Fibroblast of upper back skin (primary cell): Measurements from ENCODE around the gene MED13L.
A peak's percentile ranks its signal among the peaks of the same experiment; 100 is the strongest.
"Not testable (repeated sequence)": the region's sequence is repeated elsewhere in the genome, so short reads cannot be mapped to it uniquely, and the experiment has no call there.

Source experiments
- DNase-seq: peaks from one replicate; pipeline ENCODE4 v3.0.0-alpha.2; 2013

The MED13L gene

GRCh38 chr12:116245189-116245588, 32.3 kb downstream of the MED13L start:
- DNase-seq = peak; percentile 31

- no peak for DNase-seq
These were observed 32.9 kb downstream of the MED13L start for GRCh38 chr12:116244474-116245090.

- peak; percentile 31 for DNase-seq
These were observed 33.5 kb downstream of the MED13L start for GRCh38 chr12:116244001-116244400.

- no peak for DNase-seq
These were observed 34.8 kb downstream of the MED13L start for GRCh38 chr12:116242740-116243139.

- no peak for DNase-seq
These were observed 36.2 kb downstream of the MED13L start for GRCh38 chr12:116241157-116241759.

- not testable (repeated sequence) for DNase-seq
These were observed 38.8 kb downstream of the MED13L start for GRCh38 chr12:116238570-116239119.

- no peak for DNase-seq
These were observed 39.3 kb downstream of the MED13L start for GRCh38 chr12:116238149-116238548.

- no peak for DNase-seq
These were observed 40.5 kb downstream of the MED13L start for GRCh38 chr12:116236976-116237375.

GRCh38 chr12:116236148-116236731, 41.3 kb downstream of the MED13L start:
- DNase-seq = peak; percentile 45

GRCh38 chr12:116234148-116234547, 43.3 kb downstream of the MED13L start:
- DNase-seq = not testable (repeated sequence)

GRCh38 chr12:116233669-116234068, 43.8 kb downstream of the MED13L start:
- no peak for DNase-seq

GRCh38 chr12:116227811-116228210, 49.7 kb downstream of the MED13L start:
- DNase-seq = no peak

GRCh38 chr12:116226026-116226425, 51.5 kb downstream of the MED13L start:
- no peak for DNase-seq

- DNase-seq = peak; percentile 87
These were observed 55.1 kb downstream of the MED13L start for GRCh38 chr12:116222358-116222757.

- DNase-seq = no peak
These were observed 56.7 kb downstream of the MED13L start for GRCh38 chr12:116220756-116221155.

GRCh38 chr12:116217045-116217735, 60.3 kb downstream of the MED13L start:
- DNase-seq = peak; percentile 21

GRCh38 chr12:116216022-116216756, 61.3 kb downstream of the MED13L start:
- DNase-seq = no peak

GRCh38 chr12:116215023-116215422, 62.5 kb downstream of the MED13L start:
- no peak for DNase-seq

- no peak for DNase-seq
These were observed 63.5 kb downstream of the MED13L start for GRCh38 chr12:116213885-116214527.

GRCh38 chr12:116213014-116213413, 64.5 kb downstream of the MED13L start:
- DNase-seq = no peak

- no peak for DNase-seq
These were observed 66.7 kb downstream of the MED13L start for GRCh38 chr12:116210762-116211161.

GRCh38 chr12:116210131-116210530, 67.4 kb downstream of the MED13L start:
- peak; percentile 86 for DNase-seq
